H9 (cell line): ENCODE measurements around the gene TEX55. TPM values are rescaled to one million over a fixed set of nuclear protein-coding genes. Genes with fewer than 3 reads are reported as not detected.

Source experiments
- DNase-seq: peaks from one replicate; pipeline ENCODE4 v3.0.0-alpha.2; 2017
- H2AFZ ChIP-seq: one replicate; pipeline ENCODE4 v1.6.1; 2013; ENCODE audit warnings: mild to moderate bottlenecking, low read length, control low read depth, moderate library complexity
- H2AK5ac ChIP-seq: 2 replicates; pipeline ENCODE4 v1.6.1; 2013; ENCODE audit warnings: low read length, control low read depth, mixed read lengths; ENCODE audit not compliant: insufficient read length
- H2BK120ac ChIP-seq: one replicate; pipeline ENCODE4 v1.6.1; 2013; ENCODE audit warnings: low read depth, mild to moderate bottlenecking, low read length, control low read depth, inconsistent platforms; ENCODE audit not compliant: poor library complexity, severe bottlenecking
- H2BK12ac ChIP-seq: 2 replicates; pipeline ENCODE4 v1.6.1; 2013; ENCODE audit warnings: low read length, control low read depth, mixed read lengths, low read depth; ENCODE audit not compliant: insufficient read length
- H2BK15ac ChIP-seq: 2 replicates; pipeline ENCODE4 v1.6.1; 2013; ENCODE audit warnings: low read depth, low read length, control low read depth
- H2BK20ac ChIP-seq: one replicate; pipeline ENCODE4 v1.6.1; 2013; ENCODE audit warnings: low read depth, mild to moderate bottlenecking, low read length, control low read depth, inconsistent platforms; ENCODE audit not compliant: poor library complexity, severe bottlenecking
- H2BK5ac ChIP-seq: 2 replicates; pipeline ENCODE4 v1.6.1; 2013; ENCODE audit warnings: low read length, control low read depth, mixed read lengths; ENCODE audit not compliant: insufficient read length
- H3K14ac ChIP-seq: 2 replicates; pipeline ENCODE4 v1.6.1; 2013; ENCODE audit warnings: low read length, control low read depth; ENCODE audit not compliant: insufficient read depth
- H3K18ac ChIP-seq: 2 replicates; pipeline ENCODE4 v1.6.1; 2013; ENCODE audit warnings: low read depth, mild to moderate bottlenecking, mixed read lengths, low read length, control low read depth; ENCODE audit not compliant: insufficient read length
- H3K23ac ChIP-seq: 2 replicates; pipeline ENCODE4 v1.6.1; 2013; ENCODE audit warnings: low read length, control low read depth, mixed read lengths, low read depth; ENCODE audit not compliant: insufficient read length
- H3K23me2 ChIP-seq: 2 replicates; pipeline ENCODE4 v1.6.1; 2013; ENCODE audit warnings: low read depth, mild to moderate bottlenecking, mixed read lengths, low read length, control low read depth; ENCODE audit not compliant: insufficient read length, poor library complexity, severe bottlenecking
- H3K27ac ChIP-seq: 2 replicates; pipeline ENCODE4 v1.5.1; 2013; ENCODE audit warnings: low read length, control low read depth, mixed read lengths, low read depth; ENCODE audit not compliant: insufficient read length
- H3K27me3 ChIP-seq: 2 replicates; pipeline ENCODE4 v1.6.1; 2013; ENCODE audit warnings: low read length, control low read depth, inconsistent platforms; ENCODE audit not compliant: insufficient read depth
- H3K4ac ChIP-seq: 2 replicates; pipeline ENCODE4 v1.6.1; 2013; ENCODE audit warnings: low read depth, mild to moderate bottlenecking, control low read depth, inconsistent platforms, low read length, moderate library complexity
- H3K4me1 ChIP-seq: 2 replicates; pipeline ENCODE4 v1.6.1; 2013; ENCODE audit warnings: low read length, control low read depth, inconsistent platforms; ENCODE audit not compliant: insufficient read depth
- H3K4me2 ChIP-seq: 2 replicates; pipeline ENCODE4 v1.6.1; 2013; ENCODE audit warnings: low read length, control low read depth, mixed read lengths; ENCODE audit not compliant: insufficient read length, insufficient read depth
- H3K56ac ChIP-seq: 2 replicates; pipeline ENCODE4 v1.6.1; 2013; ENCODE audit warnings: low read depth, mild to moderate bottlenecking, mixed read lengths, low read length, control low read depth; ENCODE audit not compliant: insufficient read length
- H3K79me1 ChIP-seq: 2 replicates; pipeline ENCODE4 v1.6.1; 2013; ENCODE audit warnings: low read depth, mild to moderate bottlenecking, moderate library complexity, low read length, control low read depth, inconsistent platforms; ENCODE audit not compliant: insufficient read depth, poor library complexity, severe bottlenecking
- H3K79me2 ChIP-seq: 2 replicates; pipeline ENCODE4 v1.6.1; 2013; ENCODE audit warnings: low read length, control low read depth, inconsistent platforms; ENCODE audit not compliant: insufficient read depth
- H3K9ac ChIP-seq: 2 replicates; pipeline ENCODE4 v1.6.1; 2013; ENCODE audit warnings: low read length, control low read depth, mixed read lengths; ENCODE audit not compliant: insufficient read length; ENCODE audit errors: extremely low read depth
- H3K9me3 ChIP-seq: one replicate; pipeline ENCODE4 v1.6.1; 2013; ENCODE audit warnings: low read depth, low read length, inconsistent platforms; ENCODE audit not compliant: control insufficient read depth
- H3T11ph ChIP-seq: one replicate; pipeline ENCODE4 v1.6.1; 2013; ENCODE audit warnings: mild to moderate bottlenecking, low read length, control low read depth, inconsistent platforms
- H4K20me1 ChIP-seq: one replicate; pipeline ENCODE4 v1.6.1; 2013; ENCODE audit not compliant: control insufficient read depth, insufficient read length, insufficient read depth
- H4K5ac ChIP-seq: 2 replicates; pipeline ENCODE4 v1.6.1; 2013; ENCODE audit warnings: low read depth, mild to moderate bottlenecking, mixed read lengths, low read length, control low read depth; ENCODE audit not compliant: insufficient read length
- H4K8ac ChIP-seq: replicated peaks from 2 replicates; pipeline ENCODE4 v1.6.1; 2013; ENCODE audit warnings: low read length, control low read depth, mixed read lengths, low read depth; ENCODE audit not compliant: insufficient read length
- H4K91ac ChIP-seq: 2 replicates; pipeline ENCODE4 v1.6.1; 2013; ENCODE audit warnings: low read depth, mild to moderate bottlenecking, moderate library complexity, mixed read lengths, low read length, control low read depth; ENCODE audit not compliant: insufficient read length
- H3K27ac Mint-ChIP-seq, 3 experiments: 2 replicates in 2 of 3; 3 replicates in 1 of 3; pipeline ENCODE4 v1.8.0; 2020 to 2021; ENCODE audit warnings: mixed read lengths in 3 of 3, mild to moderate bottlenecking in 1 of 3, moderate library complexity in 1 of 3
- H3K27me3 Mint-ChIP-seq: 2 replicates; pipeline ENCODE4 v1.8.0; 2021; ENCODE audit warnings: low read depth, mild to moderate bottlenecking, moderate library complexity, mixed read lengths
- H3K36me3 Mint-ChIP-seq, 3 experiments: 2 replicates in 2 of 3; 3 replicates in 1 of 3; pipeline ENCODE4 v1.8.0; 2020 to 2021; ENCODE audit warnings: low read depth in 3 of 3, mixed read lengths in 3 of 3; ENCODE audit not compliant: insufficient read depth in 1 of 3
- H3K4me1 Mint-ChIP-seq, 2 experiments: 2 replicates each; pipeline ENCODE4 v1.8.0; 2020; ENCODE audit warnings: mixed read lengths in 2 of 2
- H3K4me3 Mint-ChIP-seq, 2 experiments: 2 replicates in 1 of 2; 3 replicates in 1 of 2; pipeline ENCODE4 v1.8.0; 2020 to 2021; ENCODE audit warnings: mild to moderate bottlenecking in 2 of 2, mixed read lengths in 2 of 2, moderate library complexity in 1 of 2
- H3K9me3 Mint-ChIP-seq, 2 experiments: 2 replicates in 1 of 2; 3 replicates in 1 of 2; pipeline ENCODE4 v1.8.0; 2020; ENCODE audit warnings: mild to moderate bottlenecking in 2 of 2, mixed read lengths in 2 of 2, moderate library complexity in 1 of 2
- CTCF ChIP-seq: fragments of 200-600 bp; sonication (generic); conservative IDR thresholded peaks from 3 replicates; pipeline ENCODE4 v1.8.0; 2021; ENCODE audit warnings: antibody characterized with exemption, mild to moderate bottlenecking
- WGBS: extraction: QIAGEN DNeasy Blood & Tissue Kit; methylation state at CpG from one replicate; pipeline ENCODE4 v1.1.7; 2013; ENCODE audit warnings: missing lambda C conversion rate, low lambda C conversion rate, mixed read lengths; ENCODE audit not compliant: insufficient read length; ENCODE audit errors: extremely low coverage; 5-methylcytosine and 5-hydroxymethylcytosine counted together
- total RNA-seq: library from RNA; stranded (reverse); gene quantifications from 2 replicates; pipeline ENCODE4 v1.2.1, GENCODE V29; 2021

TEX55 gene
- total RNA-seq, 1 experiment from 2014 or later = not detected

DNA sequence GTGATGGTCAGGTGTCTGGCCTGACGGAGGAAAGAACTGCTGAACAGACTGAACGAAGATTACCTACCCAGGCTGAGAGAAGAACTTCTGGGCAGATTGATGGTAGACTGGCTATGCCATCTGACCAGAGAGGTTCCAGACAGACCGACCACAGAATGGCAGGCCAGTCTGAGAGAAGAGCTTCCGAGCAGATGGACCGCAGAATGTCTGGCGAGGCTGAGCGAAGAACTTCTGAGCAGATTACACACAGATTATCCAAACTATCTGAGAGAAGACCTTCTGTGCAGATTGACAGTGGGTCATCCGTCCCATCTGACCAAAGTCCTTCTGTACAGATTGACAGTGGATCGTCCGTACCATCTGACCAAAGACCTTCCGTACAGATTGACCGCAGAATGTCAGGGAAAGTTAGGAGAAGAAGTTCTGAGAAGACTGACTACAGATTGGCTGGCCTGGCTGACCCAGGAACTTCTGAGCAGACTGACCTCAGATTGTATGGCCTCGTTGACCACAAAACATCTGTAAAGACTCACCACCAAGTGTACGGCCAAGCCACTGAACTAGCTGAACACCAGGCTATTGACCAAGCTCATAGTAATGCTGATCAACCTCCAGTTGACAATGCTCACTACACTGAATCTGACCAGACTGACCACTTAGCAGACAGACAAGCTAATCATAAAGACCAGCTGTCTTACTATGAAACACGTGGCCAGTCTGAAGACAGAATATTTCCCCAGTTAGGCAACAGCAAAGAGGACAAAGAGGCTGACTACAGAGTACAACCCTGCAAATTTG lies 812 bp downstream of the TEX55 start:
- H2BK15ac ChIP-seq = no peak overlapping the region
- H3K27me3 ChIP-seq = no peaks in the 10 kb centered on the region
- no peak overlapping the region for H3T11ph ChIP-seq
- H3K18ac ChIP-seq = no peak overlapping the region
- H2AK5ac ChIP-seq = no peak overlapping the region
- H4K8ac ChIP-seq = no peak overlapping the region
- no peak overlapping the region for H2BK12ac ChIP-seq
- H3K36me3 Mint-ChIP-seq = peaks cover 0 to 10% (median 0%) of the 10 kb centered on the region in 3 experiments; a peak in 2 of 7 replicates
- no peaks in the 10 kb centered on the region for H3K23me2 ChIP-seq
- no peak overlapping the region for H3K56ac ChIP-seq
- H4K91ac ChIP-seq = no peak overlapping the region
- no peak overlapping the region for H2BK20ac ChIP-seq
- H3K4me1 ChIP-seq = no peaks in the 10 kb centered on the region
- DNase-seq = no peak
- H4K20me1 ChIP-seq = no peaks in the 10 kb centered on the region
- H3K27me3 Mint-ChIP-seq = peaks cover 9% of the 10 kb centered on the region
- H2AFZ ChIP-seq = no peak overlapping the region
- no peaks in the 10 kb centered on the region for H3K79me2 ChIP-seq
- H3K14ac ChIP-seq = no peak overlapping the region
- H2BK120ac ChIP-seq = no peak overlapping the region
- H2BK5ac ChIP-seq = no peak overlapping the region
- no peak overlapping the region for H3K27ac Mint-ChIP-seq
- peaks cover under 1 to 4% of the 10 kb centered on the region in 2 experiments; a peak in 2 of 5 replicates for H3K9me3 Mint-ChIP-seq
- peaks cover 3 to 4% of the 10 kb centered on the region in 2 experiments; a peak in 1 of 4 replicates for H3K4me1 Mint-ChIP-seq
- no peak overlapping the region for H3K27ac ChIP-seq
- H4K5ac ChIP-seq = no peak overlapping the region
- no peaks in the 10 kb centered on the region for H3K79me1 ChIP-seq
- TF ChIP-seq CTCF = no peak
- H3K4me3 Mint-ChIP-seq = no peak overlapping the region
- WGBS = no CpG with 5 or more reads among the region's 15 CpGs
- H3K4ac ChIP-seq = no peak overlapping the region
- H3K23ac ChIP-seq = no peak overlapping the region
- H3K4me2 ChIP-seq = no peak overlapping the region
- no peaks in the 10 kb centered on the region for H3K9me3 ChIP-seq
- no peak overlapping the region for H3K9ac ChIP-seq
